Lung (tissue), 12 donors: ENCODE data around the gene MCM3. TPM values are rescaled to one million over a fixed set of nuclear protein-coding genes. Genes with fewer than 3 reads are reported as not detected.

ENCODE experiments used
- ATAC-seq: fragments of 200-7000 bp; cut with Tn5 transposase; one replicate; pipeline ENCODE4 v1.9.1; 2020; ENCODE audit warnings: moderate number of reproducible peaks; ENCODE audit not compliant: insufficient read depth, low FRiP score
- DNase-seq, 3 donors: peaks; one replicate each; pipeline ENCODE4 v3.0.0-alpha.2; 2013 to 2017
- H3K27ac ChIP-seq, 2 donors: one replicate each; pipeline ENCODE4 v1.5.1; 2013; ENCODE audit warnings: mild to moderate bottlenecking in 2 of 2, moderate library complexity in 2 of 2, control low read depth in 1 of 2, inconsistent platforms in 1 of 2, low read depth in 1 of 2, low read length in 1 of 2
- H3K27me3 ChIP-seq, 3 donors: one replicate each; pipeline ENCODE4 v1.5.1; 2013; ENCODE audit warnings: low read length in 2 of 3; ENCODE audit not compliant: control insufficient read depth in 3 of 3, insufficient read depth in 3 of 3
- H3K36me3 ChIP-seq, 4 donors: one replicate each; pipeline ENCODE4 v1.5.1; 2013; ENCODE audit warnings: low read length in 4 of 4, mild to moderate bottlenecking in 1 of 4, moderate library complexity in 1 of 4; ENCODE audit not compliant: control insufficient read depth in 4 of 4, insufficient read depth in 4 of 4
- H3K4me1 ChIP-seq, 5 donors: one replicate each; pipeline ENCODE4 v1.5.1; 2013; ENCODE audit warnings: low read length in 5 of 5, mild to moderate bottlenecking in 2 of 5, moderate library complexity in 1 of 5; ENCODE audit not compliant: control insufficient read depth in 5 of 5, insufficient read depth in 5 of 5
- H3K4me3 ChIP-seq: one replicate; pipeline ENCODE4 v1.5.1; 2013; ENCODE audit warnings: mild to moderate bottlenecking, control low read depth, moderate library complexity
- H3K9ac ChIP-seq, 2 donors: one replicate each; pipeline ENCODE4 v1.5.1; 2013; ENCODE audit warnings: low read length in 2 of 2, control low read depth in 1 of 2; ENCODE audit not compliant: insufficient read depth in 1 of 2
- H3K9me3 ChIP-seq, 4 donors: one replicate each; pipeline ENCODE4 v1.5.1; 2013; ENCODE audit warnings: low read length in 3 of 4, mild to moderate bottlenecking in 1 of 4, moderate library complexity in 1 of 4; ENCODE audit not compliant: control insufficient read depth in 4 of 4, insufficient read depth in 3 of 4
- WGBS, 2 donors: extraction: QIAGEN DNeasy Blood & Tissue Kit; methylation state at CpG; one replicate each; pipeline ENCODE4 v1.1.7; 2013; 5-methylcytosine and 5-hydroxymethylcytosine counted together
- polyA plus RNA-seq, 2 donors: library from polyadenylated mRNA; stranded (reverse); fragments of 200-250 nt; gene quantifications; one replicate each; pipeline ENCODE4 v1.2.1, GENCODE V29; 2013
- total RNA-seq, 2 donors: library from RNA; depleted of rRNA in 1 of 2; stranded (reverse); fragments of >200 nt in 1 of 2; gene quantifications; one replicate each; pipeline ENCODE4 v1.2.1, GENCODE V29; 2014 to 2021
- TF ChIP-seq, protein P1 (sequence below): IDR thresholded peaks from 2 replicates; pipeline ENCODE4 v1.5.1; 2012; ENCODE audit warnings: mild to moderate bottlenecking; ENCODE audit errors: control extremely low read depth, extremely low read depth
- donor health status: control.
- donor health status: control.
- donor health status: Bipolar disorder and iron deficiency.
- donor health status: healthy.
- donor health status: DM: yes; HTN: yes; CAD: no.

Gene MCM3
- total and polyA plus RNA-seq, 4 donors = 19.9 to 40.8 (median 34.1) TPM

DNA sequence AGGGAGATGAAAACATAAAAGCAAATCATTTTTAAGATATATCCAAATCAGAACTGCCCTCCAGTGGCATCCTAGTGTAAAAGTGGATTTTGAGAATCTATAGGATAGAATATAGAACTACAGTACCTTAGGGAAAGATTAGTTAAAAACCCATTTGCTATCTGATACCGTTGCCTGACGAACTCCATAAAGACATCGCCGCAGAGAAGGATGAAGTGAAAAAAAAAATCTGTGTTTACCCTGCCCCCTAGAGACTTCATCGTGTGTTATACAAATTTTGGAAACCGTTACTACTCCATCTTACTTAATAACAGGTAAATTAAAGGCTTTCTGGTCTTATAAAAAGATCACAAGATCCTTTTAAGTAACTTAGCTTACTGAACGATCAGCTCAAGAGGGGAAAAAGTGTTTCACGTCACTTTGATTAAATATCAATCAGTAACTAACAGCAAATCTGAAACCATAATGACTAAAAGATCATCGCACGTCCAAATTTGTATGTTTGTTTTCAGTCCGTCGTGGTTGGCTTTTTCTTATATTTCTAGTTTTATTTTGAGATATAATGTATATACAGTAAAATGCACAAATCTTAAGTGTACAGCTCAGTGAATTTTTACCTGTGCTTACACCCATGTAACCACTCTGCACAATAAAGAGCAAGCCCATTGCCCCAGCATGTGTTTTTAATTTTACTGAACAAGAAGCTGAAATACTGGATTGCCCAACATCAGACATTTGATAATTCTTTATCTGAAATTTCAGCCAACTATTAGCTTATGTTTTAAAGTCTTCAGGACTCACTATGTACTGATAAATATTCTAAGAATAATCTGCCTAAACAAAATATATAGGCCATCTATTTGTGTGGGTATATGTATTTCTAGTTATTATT, 881 bp upstream of the MCM3 start:
- H3K9me3 ChIP-seq = no peaks in the 10 kb centered on the region
- ATAC-seq (no peak), DNase-seq (peak in 1 of 3 donors; percentile 75)
- H3K27ac ChIP-seq = no peak overlapping the region
- TF ChIP-seq, protein P1, sequence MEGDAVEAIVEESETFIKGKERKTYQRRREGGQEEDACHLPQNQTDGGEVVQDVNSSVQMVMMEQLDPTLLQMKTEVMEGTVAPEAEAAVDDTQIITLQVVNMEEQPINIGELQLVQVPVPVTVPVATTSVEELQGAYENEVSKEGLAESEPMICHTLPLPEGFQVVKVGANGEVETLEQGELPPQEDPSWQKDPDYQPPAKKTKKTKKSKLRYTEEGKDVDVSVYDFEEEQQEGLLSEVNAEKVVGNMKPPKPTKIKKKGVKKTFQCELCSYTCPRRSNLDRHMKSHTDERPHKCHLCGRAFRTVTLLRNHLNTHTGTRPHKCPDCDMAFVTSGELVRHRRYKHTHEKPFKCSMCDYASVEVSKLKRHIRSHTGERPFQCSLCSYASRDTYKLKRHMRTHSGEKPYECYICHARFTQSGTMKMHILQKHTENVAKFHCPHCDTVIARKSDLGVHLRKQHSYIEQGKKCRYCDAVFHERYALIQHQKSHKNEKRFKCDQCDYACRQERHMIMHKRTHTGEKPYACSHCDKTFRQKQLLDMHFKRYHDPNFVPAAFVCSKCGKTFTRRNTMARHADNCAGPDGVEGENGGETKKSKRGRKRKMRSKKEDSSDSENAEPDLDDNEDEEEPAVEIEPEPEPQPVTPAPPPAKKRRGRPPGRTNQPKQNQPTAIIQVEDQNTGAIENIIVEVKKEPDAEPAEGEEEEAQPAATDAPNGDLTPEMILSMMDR = no peak
- peaks cover 0 to 22% (median 0%) of the 10 kb centered on the region in 5 donors for H3K4me1 ChIP-seq
- H3K27me3 ChIP-seq = no peaks in the 10 kb centered on the region
- H3K4me3 ChIP-seq = peak overlapping the region; percentile 15
- peaks cover 4 to 19% (median 13%) of the 10 kb centered on the region in 4 donors for H3K36me3 ChIP-seq
- peak overlapping the region in 1 of 2 donors; percentile 79 for H3K9ac ChIP-seq
- 15 to 20% methylated on average over 12 of the region's 12 CpGs for WGBS, 2 donors

DNA sequence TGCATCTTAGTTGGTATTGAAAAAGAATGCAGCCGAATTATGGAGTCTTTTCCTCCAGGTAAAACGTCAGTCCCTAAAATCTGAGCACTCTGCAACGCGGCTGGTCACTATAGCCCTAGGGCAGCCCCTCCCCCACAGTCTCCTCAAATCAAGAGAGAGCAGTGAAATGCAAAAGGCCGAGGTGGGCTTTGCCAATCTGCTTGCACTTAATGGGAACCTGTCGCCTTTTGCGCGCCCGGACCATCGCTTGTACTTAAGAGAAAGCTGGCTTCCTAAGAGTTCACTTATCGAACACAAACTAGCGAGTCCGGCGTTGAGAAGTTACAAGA, 447 bp downstream of the MCM3 start:
- H3K27me3 ChIP-seq = no peaks in the 10 kb centered on the region
- ATAC-seq = no peak
- peak in 2 of 3 donors; percentile 53 to 56 for DNase-seq

DNA sequence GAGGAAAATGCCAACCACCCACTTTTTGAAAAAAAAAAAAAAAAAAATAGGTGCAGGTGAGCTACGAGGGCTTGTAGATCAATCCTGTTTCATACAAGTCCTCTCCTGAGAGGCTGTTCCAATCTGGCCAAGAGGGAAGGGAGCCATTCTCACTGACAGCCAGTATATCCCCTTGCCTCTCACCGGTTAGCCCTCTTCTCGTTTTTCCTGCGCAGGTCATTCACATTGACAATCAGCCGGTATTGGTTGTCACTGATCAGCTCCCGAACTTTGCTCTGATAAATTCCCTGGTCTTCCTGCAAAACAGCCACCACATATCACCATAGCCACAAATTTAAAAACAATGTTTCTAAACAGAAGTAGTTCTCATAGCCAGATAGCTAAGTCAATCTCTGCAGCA, 1.4 kb downstream of the MCM3 start:
- DNase-seq = no peak
- TF ChIP-seq, protein P1 = no peak
- no peak for ATAC-seq
- Histone ChIP-seq H3K4me3 (no peak overlapping the region), H3K27me3 (no peaks in the 10 kb centered on the region), H3K36me3 (peaks cover 18 to 36% (median 26%) of the 10 kb centered on the region in 4 donors), H3K9ac (peak overlapping the region in 1 of 2 donors; percentile 4), H3K9me3 (no peaks in the 10 kb centered on the region), H3K27ac (no peak overlapping the region), H3K4me1 (peaks cover 0 to 22% (median 0%) of the 10 kb centered on the region in 5 donors)
- WGBS, 2 donors = 66 to 76% methylated on average over 6 of the region's 6 CpGs

More for the DNA sequence above, 447 bp downstream of the MCM3 start:
- H3K27ac ChIP-seq = peak overlapping the region; percentile 43 to 54
- TF ChIP-seq, protein P1 = no peak
- H3K36me3 ChIP-seq = peaks cover 12 to 31% (median 18%) of the 10 kb centered on the region in 4 donors
- H3K4me1 ChIP-seq = peaks cover 0 to 22% (median 0%) of the 10 kb centered on the region in 5 donors
- no peaks in the 10 kb centered on the region for H3K9me3 ChIP-seq
- H3K4me3 ChIP-seq = peak overlapping the region; percentile 79
- 0% methylated on average over 14 of the region's 14 CpGs for WGBS, 2 donors
- H3K9ac ChIP-seq = peak overlapping the region in 1 of 2 donors; percentile 54
